ENCODE measurements around the gene SMCO3. TPM values are rescaled to one million over a fixed set of nuclear protein-coding genes. Genes with fewer than 3 reads are reported as not detected.

SMCO3 gene
- total RNA-seq, 1 donor from 2014 or later = 0.14 TPM

- H3K27ac ChIP-seq (replicated peaks) = no peak overlapping the region
- no peaks in the 10 kb centered on the region for H3K9me3 ChIP-seq (replicated peaks)
- no peaks in the 10 kb centered on the region for H3K27me3 ChIP-seq (ENCODE audit: low read depth)
- no peak for TF ChIP-seq CTCF (IDR thresholded peaks at IDR 0.05; ENCODE audit: borderline replicate concordance)
- no peaks in the 10 kb centered on the region for H3K36me3 ChIP-seq
- no peak overlapping the region for H3K4me3 ChIP-seq
- intact Hi-C loops (cut with micrococcal nuclease) = no loop called here
- peaks cover 15% of the 10 kb centered on the region for H3K4me1 ChIP-seq
- no peak for DNase-seq
These were observed 10.1 kb upstream of the SMCO3 start for GRCh38 chr12:14824012-14824634.

- H3K27ac ChIP-seq (replicated peaks) = no peak overlapping the region
- intact Hi-C loops (cut with micrococcal nuclease) = no loop called here
- DNase-seq = no peak
- H3K4me3 ChIP-seq = no peak overlapping the region
- H3K4me1 ChIP-seq = no peaks in the 10 kb centered on the region
- H3K27me3 ChIP-seq (ENCODE audit: low read depth) = no peaks in the 10 kb centered on the region
- no peaks in the 10 kb centered on the region for H3K9me3 ChIP-seq (replicated peaks)
- H3K36me3 ChIP-seq = no peaks in the 10 kb centered on the region
- TF ChIP-seq CTCF (IDR thresholded peaks at IDR 0.05; ENCODE audit: borderline replicate concordance) = no peak
These were observed 2.5 kb downstream of the SMCO3 start for GRCh38 chr12:14811486-14811885.

- H3K27ac ChIP-seq (replicated peaks) = no peak overlapping the region
- H3K4me3 ChIP-seq = no peak overlapping the region
- H3K9me3 ChIP-seq (replicated peaks) = no peaks in the 10 kb centered on the region
- H3K36me3 ChIP-seq = no peaks in the 10 kb centered on the region
- H3K27me3 ChIP-seq (ENCODE audit: low read depth) = no peaks in the 10 kb centered on the region
- peak; percentile 56 for TF ChIP-seq CTCF (IDR thresholded peaks at IDR 0.05; ENCODE audit: borderline replicate concordance)
- intact Hi-C loops (cut with micrococcal nuclease) = no loop called here
- no peaks in the 10 kb centered on the region for H3K4me1 ChIP-seq
- no peak for DNase-seq
These were observed 3.0 kb downstream of the SMCO3 start for GRCh38 chr12:14810953-14811483.

- DNase-seq = no peak
- H3K4me3 ChIP-seq = no peak overlapping the region
- H3K9me3 ChIP-seq (replicated peaks) = no peaks in the 10 kb centered on the region
- no peaks in the 10 kb centered on the region for H3K27me3 ChIP-seq (ENCODE audit: low read depth)
- H3K36me3 ChIP-seq = no peaks in the 10 kb centered on the region
- intact Hi-C loops (cut with micrococcal nuclease) = no loop called here
- no peak for TF ChIP-seq CTCF (IDR thresholded peaks at IDR 0.05; ENCODE audit: borderline replicate concordance)
- H3K4me1 ChIP-seq = no peaks in the 10 kb centered on the region
- H3K27ac ChIP-seq (replicated peaks) = no peak overlapping the region
These were observed 3.6 kb downstream of the SMCO3 start for GRCh38 chr12:14810167-14810952.

GRCh38 chr12:14803830-14804160 lies 10.2 kb downstream of the SMCO3 start:
- H3K4me3 ChIP-seq = peak overlapping the region; percentile 96
- H3K36me3 ChIP-seq = peaks cover 10% of the 10 kb centered on the region
- intact Hi-C loops (cut with micrococcal nuclease) = no loop called here
- H3K4me1 ChIP-seq = peaks cover 38% of the 10 kb centered on the region
- TF ChIP-seq CTCF (IDR thresholded peaks at IDR 0.05; ENCODE audit: borderline replicate concordance) = no peak
- H3K27ac ChIP-seq (replicated peaks) = peak overlapping the region; percentile 90
- DNase-seq = no peak
- no peaks in the 10 kb centered on the region for H3K9me3 ChIP-seq (replicated peaks)
- H3K27me3 ChIP-seq (ENCODE audit: low read depth) = no peaks in the 10 kb centered on the region
